ENCODE results near the gene ZNF735.

DNA sequence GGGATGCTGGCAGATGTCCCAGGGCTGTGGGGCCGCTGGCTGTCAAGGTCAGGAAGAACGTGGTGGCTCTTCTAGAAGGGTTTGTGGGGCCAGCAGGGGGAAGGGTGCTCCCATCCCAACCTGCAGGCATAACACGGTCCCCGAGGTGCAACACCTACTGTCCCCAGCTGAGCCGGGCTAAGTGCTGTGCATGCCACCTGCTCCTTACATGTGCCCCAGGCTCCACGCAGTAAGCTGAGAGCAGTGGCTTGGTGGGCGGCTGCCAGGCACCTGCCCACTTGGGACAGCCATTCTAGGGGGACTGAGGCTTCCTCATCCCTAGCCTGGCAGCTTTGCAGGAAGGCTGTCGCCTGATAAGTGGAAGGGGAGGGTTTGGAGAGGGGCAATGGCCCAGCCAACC, 14.2 kb upstream of the ZNF735 start:
- TF ChIP-seq CTCF (IDR thresholded peaks at IDR 0.05) (no peak), POLR2A (IDR thresholded peaks at IDR 0.05) (no peak), POLR2AphosphoS5 (IDR thresholded peaks at IDR 0.05) (no peak), EP300 (IDR thresholded peaks at IDR 0.05; ENCODE audit: low read depth) (no peak)
